ENCODE results near the gene AFF1. TPM values are rescaled to one million over a fixed set of nuclear protein-coding genes. Genes with fewer than 3 reads are reported as not detected.

AFF1 gene
- total RNA-seq, 1 donor from 2014 or later = 112 TPM

DNA sequence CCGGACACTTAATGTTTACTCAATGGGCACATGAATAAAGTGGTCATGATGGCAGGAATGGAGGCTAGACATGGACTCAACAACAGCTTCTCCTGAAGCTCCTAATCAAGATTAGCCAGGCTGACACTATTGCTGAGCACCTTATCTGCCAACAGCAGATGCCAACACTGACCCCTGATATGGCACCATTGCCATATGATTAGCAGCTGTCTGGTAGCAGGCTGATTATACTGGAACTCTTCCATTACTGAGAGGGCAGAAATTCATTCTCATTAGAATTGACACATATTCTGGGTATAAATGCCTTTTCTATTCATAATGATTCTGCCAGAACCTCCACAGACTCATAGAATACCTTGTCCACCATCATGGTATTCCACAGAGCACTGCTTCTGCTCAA lies 18.4 kb upstream of the AFF1 start:
- Histone ChIP-seq H3K27ac (no peak overlapping the region), H3K27me3 (no peaks in the 10 kb centered on the region), H3K36me3 (peaks cover 0 to 7% of the 10 kb centered on the region in 2 donors), H3K4me1 (no peaks in the 10 kb centered on the region), H3K9me3 (no peaks in the 10 kb centered on the region), H3K4me3 (no peak overlapping the region)
- no peak for TF ChIP-seq CTCF (IDR thresholded peaks at IDR 0.05)
- intact Hi-C loops (cut with DNase I) = no loop called here
- DNase-seq (ENCODE audit: low spot score in 2 of 2) = no peak

- H3K9me3 ChIP-seq = no peaks in the 10 kb centered on the region
- H3K4me1 ChIP-seq = no peaks in the 10 kb centered on the region
- H3K27ac ChIP-seq = no peak overlapping the region
- intact Hi-C loops (cut with DNase I) = no loop called here
- H3K4me3 ChIP-seq = no peak overlapping the region
- no peak for DNase-seq (ENCODE audit: low spot score in 2 of 2)
- no peaks in the 10 kb centered on the region for H3K27me3 ChIP-seq
- no peak for TF ChIP-seq CTCF (IDR thresholded peaks at IDR 0.05)
- peaks cover 0 to 7% of the 10 kb centered on the region in 2 donors for H3K36me3 ChIP-seq
Observed at GRCh38 chr4:86917212-86918039, 17.4 kb upstream of the AFF1 start.

DNA sequence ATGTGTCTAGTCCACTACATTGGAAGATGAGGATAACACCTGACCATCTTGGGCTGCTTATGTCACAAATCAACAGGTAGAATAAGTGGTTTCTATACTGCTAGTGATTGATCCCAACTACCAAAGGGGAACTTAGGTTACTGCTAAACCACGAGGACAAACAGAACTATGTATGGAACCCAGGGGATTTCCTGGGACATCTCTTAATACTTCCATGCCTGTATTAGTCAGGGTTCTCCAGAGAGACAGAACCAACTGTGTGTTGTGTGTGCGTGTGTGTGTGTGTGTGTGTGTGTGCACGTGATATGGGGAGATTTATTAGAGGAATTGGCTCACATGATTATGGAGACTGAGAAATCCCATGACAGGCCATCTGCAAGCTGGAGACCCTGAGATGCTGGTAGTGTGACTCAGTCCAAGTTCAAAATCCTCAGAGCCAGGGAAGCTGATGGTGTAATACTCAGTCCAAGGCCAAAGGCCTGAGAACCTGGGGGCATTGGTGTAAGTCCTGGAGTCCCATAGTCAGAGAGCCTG lies 16.2 kb upstream of the AFF1 start:
- H3K27me3 ChIP-seq = no peaks in the 10 kb centered on the region
- no peak for TF ChIP-seq CTCF (IDR thresholded peaks at IDR 0.05)
- H3K36me3 ChIP-seq = peaks cover 0 to 7% of the 10 kb centered on the region in 2 donors
- no peaks in the 10 kb centered on the region for H3K9me3 ChIP-seq
- intact Hi-C loops (cut with DNase I) = no loop called here
- no peak overlapping the region for H3K27ac ChIP-seq
- no peak overlapping the region for H3K4me3 ChIP-seq
- no peak for DNase-seq (ENCODE audit: low spot score in 2 of 2)
- H3K4me1 ChIP-seq = no peaks in the 10 kb centered on the region

GRCh38 chr4:86919561-86920223 lies 15.1 kb upstream of the AFF1 start:
- Histone ChIP-seq H3K27me3 (no peaks in the 10 kb centered on the region), H3K4me3 (no peak overlapping the region), H3K27ac (no peak overlapping the region), H3K9me3 (no peaks in the 10 kb centered on the region), H3K36me3 (peaks cover 0 to 7% of the 10 kb centered on the region in 2 donors), H3K4me1 (no peaks in the 10 kb centered on the region)
- intact Hi-C loops (cut with DNase I) = loop anchor here (5.0 kb wide), 1 partner anchor 188 kb away; no protein-coding TSS in a partner anchor
- no peak for DNase-seq (ENCODE audit: low spot score in 2 of 2)
- TF ChIP-seq CTCF (IDR thresholded peaks at IDR 0.05) = no peak

DNA sequence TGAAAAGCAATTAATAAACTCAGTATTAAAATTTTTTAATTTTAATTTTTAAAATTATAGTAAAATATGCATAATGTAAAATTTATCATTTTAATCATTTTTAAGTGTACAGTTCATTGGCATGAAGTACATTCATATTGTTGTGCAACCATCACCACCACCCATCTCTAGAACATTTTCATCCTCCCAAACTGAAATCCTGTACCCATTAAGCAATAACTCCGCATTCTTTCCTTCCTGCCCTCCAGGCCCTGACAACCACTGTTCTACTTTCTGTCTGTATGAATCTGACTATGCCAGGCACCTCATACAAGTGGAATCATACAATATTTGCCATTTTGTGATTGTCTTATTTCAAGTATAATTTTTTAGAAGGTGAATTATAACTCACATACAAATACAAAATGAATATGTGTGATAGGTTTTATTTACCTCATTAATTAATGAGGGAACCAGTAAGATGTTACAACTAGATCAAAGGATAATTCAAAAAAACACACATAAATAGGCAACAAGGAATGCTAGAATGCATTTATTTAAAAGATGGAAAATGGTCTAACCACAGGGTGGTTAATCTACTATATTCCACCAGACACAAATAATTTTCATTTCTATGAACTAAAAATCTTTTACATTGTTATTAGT lies 13.1 kb upstream of the AFF1 start:
- DNase-seq (ENCODE audit: low spot score in 2 of 2) = no peak
- no peak for TF ChIP-seq CTCF (IDR thresholded peaks at IDR 0.05)
- H3K9me3 ChIP-seq = no peaks in the 10 kb centered on the region
- no peaks in the 10 kb centered on the region for H3K4me1 ChIP-seq
- no peak overlapping the region for H3K27ac ChIP-seq
- peaks cover 0 to 7% of the 10 kb centered on the region in 2 donors for H3K36me3 ChIP-seq
- no peaks in the 10 kb centered on the region for H3K27me3 ChIP-seq
- H3K4me3 ChIP-seq = no peak overlapping the region
- intact Hi-C loops (cut with DNase I) = loop anchor here (1.0 to 5.0 kb wide), 3 partner anchors 172 to 314 kb away; no protein-coding TSS in a partner anchor

Measured in ascending aorta (tissue), 2 donors.